GM12864 (cell line): ENCODE results near the gene ACCSL.

Experiments used
- DNase-seq: peaks from one replicate; pipeline ENCODE4 v3.0.0-alpha.2; 2011; ENCODE audit warnings: low read depth
- H3K4me3 ChIP-seq: 2 replicates; pipeline ENCODE4 v1.5.1; 2011; ENCODE audit warnings: mild to moderate bottlenecking, low read depth, low read length, control low read depth
- CTCF ChIP-seq: IDR thresholded peaks from 2 replicates; pipeline ENCODE4 v1.5.1; 2011; ENCODE audit warnings: low read depth, mild to moderate bottlenecking, moderate library complexity, low read length, control low read depth, inconsistent platforms; ENCODE audit errors: missing control alignments

Gene ACCSL

GRCh38 chr11:44088377-44088776 lies 40.6 kb downstream of the ACCSL start:
- no peak for DNase-seq
- H3K4me3 ChIP-seq = no peak overlapping the region
- no peak for TF ChIP-seq CTCF

DNA sequence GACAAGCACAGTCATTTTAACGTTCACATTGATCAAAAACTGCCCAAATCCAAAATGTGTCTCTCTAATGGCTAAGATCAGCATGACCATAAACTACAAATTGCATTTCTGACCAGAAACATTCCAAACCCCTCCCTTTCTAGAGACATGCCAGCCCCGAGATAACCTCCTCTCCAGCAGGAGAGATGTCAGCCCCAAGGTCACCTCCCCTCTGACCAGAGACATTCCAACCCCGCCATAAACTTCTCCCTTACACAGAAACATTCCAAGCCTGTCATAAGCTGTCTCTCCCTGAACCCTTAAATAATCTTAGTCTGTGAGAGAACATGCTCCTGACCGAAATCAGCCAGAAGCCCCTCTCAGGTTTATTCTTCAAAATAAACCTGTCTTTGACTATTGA lies 41.1 kb downstream of the ACCSL start:
- TF ChIP-seq CTCF = no peak
- DNase-seq = no peak
- H3K4me3 ChIP-seq = no peak overlapping the region

- DNase-seq = no peak
- TF ChIP-seq CTCF = no peak
- H3K4me3 ChIP-seq = no peak overlapping the region
These were observed 42.8 kb downstream of the ACCSL start for GRCh38 chr11:44090539-44090938.

DNA sequence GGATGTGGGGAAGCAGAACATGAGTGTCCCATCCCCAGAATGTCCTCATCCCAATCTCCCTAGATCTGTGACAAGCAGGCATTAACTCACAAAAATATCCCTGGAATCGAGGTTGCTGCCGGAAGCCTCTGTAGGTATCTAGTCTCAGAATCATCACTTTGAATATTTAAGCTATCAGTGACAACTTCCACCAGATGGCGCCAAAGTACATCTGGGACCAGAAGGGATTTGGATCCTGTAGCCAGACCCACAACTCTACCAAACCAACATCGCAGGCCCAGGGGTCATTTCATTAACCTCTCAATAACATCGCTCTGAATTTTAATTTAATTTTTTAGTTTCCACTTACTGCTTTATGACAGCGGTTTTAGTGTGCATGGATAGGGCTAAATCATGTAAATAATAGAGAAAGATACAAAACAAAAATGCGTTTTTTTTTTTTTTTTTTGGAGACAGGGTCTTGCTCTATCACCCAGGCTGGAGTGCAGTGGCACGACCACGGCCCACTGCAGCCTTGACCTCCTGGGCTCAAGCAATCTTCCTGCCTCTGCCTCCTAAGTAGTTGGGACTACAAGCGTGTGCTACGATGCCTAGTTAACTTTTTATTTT lies 46.6 kb downstream of the ACCSL start:
- TF ChIP-seq CTCF = peak; percentile 76
- DNase-seq = peak; percentile 58
- no peak overlapping the region for H3K4me3 ChIP-seq

DNA sequence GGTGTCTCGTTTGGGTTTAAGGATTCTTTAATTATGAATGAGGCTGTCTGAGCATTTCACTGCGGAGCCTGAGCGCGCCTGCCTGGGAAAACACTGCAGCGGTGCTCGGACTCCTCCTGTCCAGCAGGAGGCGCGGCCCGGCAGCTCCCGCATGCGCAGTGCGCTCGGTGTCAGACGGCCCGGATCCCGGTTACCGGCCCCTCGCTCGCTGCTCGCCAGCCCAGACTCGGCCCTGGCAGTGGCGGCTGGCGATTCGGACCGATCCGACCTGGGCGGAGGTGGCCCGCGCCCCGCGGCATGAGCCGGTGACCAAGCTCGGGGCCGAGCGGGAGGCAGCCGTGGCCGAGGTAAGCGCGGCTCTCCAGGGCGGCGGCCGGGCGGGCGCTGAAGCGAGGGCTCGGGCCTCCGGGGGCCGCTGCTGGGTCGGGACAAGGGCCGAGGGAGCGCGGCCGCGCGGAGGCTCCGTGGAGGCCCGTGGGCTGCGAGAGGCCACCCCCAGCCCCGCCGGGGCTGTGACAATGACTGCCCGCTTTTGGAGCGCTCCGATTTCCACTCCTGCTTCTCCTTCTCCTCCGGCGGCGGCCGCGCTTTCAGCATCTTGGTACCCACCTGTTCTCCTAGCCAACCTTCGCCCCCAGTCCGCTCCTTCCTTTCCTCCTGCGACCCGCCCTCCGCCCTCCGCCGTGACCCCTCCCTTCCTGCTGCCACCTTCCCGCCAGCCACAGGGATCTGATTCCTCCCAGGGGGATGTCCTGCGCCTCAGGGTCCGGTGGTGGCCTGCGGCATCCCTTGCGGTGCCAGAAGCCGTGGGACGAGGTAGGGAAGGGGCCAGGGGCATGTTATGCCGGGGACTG lies 48.0 kb downstream of the ACCSL start, which contains the start of gene EXT2:
TSS of gene EXT2 (plus strand) at position 173 of the 854 bp plus-strand sequence. CDS start 12,035 bp downstream, outside the sequence.
- DNase-seq = peak; percentile 37
- peak within 1 kb of the TSS; percentile 85 for H3K4me3 ChIP-seq

More for the DNA sequence above, 48.0 kb downstream of the ACCSL start, which contains the start of gene EXT2:
- peak; percentile 87 for TF ChIP-seq CTCF
